Heart left ventricle (tissue), 13 donors: ENCODE data around the gene TBX4.

Experiments used
- POLR2A ChIP-seq, 2 donors: fragments of 450-650 bp; IDR thresholded peaks; one replicate each; pipeline ENCODE4 v1.6.1; 2017; ENCODE audit warnings: antibody characterized with exemption in 2 of 2, mild to moderate bottlenecking in 2 of 2, moderate library complexity in 2 of 2
- TF ChIP-seq, protein P1 (sequence below), 12 donors: fragments of 200-600 bp; sonication (generic) in 4 of 12; IDR thresholded peaks; one replicate each; pipeline versions ENCODE4 v1.5.0 to v1.8.0; 2018 to 2022; ENCODE audit warnings: antibody characterized with exemption in 12 of 12, mild to moderate bottlenecking in 5 of 12
- donor health status: ischemic (EF 13 %, LVEDD 7.1; RV severe dilation, severe dysfunction).
- donor health status: DM: no; HTN: yes; CAD: no.
- donor health status: DM: no; HTN: no; CAD: no.
- donor health status: ischemic (EF 25% LVEDD 6.9; RV normal size, moderate dysfunction).
- donor health status: ischemic (EF 25% LVEDD 5.7; RV mildly dilated, moderate dysfunction).
- donor health status: ischemic (EF 35%, LVEDD 5.7; RV mildly dilated, moderate dysfunction).
- donor health status: nonischemic (EF 11% LVEDD 7.7; RV severe dilation, severe dysfunction).
- donor health status: DM: yes; HTN: yes; CAD: no.
- donor health status: PGD.
- donor health status: ischemic (EF 29% LVEDD 5.4; RV normal size, mild dysfunction).
- donor health status: nonischemic (EF 23%, LVEDD 6.1; RV moderate dilation, normal function).

DNA sequence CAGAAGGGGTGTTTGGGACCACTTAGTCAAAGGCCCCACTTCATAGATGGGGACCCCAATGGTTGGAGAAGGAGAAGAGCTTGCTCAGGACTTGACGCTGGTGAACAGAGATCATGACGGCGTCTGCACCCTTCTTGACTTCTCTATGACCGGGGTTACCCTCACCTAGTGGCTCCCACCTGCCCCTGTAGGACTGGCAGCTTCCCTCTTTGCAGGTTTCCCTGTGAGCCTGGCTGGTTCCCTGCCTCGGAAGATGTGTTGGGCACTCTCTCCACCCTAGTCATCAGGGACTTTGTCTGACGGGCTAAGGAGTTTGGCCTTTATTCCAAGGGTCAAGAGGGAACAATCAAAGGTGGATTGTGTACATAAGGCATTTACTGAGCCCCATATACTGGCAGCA, 22.7 kb downstream of the TBX4 start:
- no peak for TF ChIP-seq POLR2A (IDR thresholded peaks at IDR 0.05)
- TF ChIP-seq, protein P1, sequence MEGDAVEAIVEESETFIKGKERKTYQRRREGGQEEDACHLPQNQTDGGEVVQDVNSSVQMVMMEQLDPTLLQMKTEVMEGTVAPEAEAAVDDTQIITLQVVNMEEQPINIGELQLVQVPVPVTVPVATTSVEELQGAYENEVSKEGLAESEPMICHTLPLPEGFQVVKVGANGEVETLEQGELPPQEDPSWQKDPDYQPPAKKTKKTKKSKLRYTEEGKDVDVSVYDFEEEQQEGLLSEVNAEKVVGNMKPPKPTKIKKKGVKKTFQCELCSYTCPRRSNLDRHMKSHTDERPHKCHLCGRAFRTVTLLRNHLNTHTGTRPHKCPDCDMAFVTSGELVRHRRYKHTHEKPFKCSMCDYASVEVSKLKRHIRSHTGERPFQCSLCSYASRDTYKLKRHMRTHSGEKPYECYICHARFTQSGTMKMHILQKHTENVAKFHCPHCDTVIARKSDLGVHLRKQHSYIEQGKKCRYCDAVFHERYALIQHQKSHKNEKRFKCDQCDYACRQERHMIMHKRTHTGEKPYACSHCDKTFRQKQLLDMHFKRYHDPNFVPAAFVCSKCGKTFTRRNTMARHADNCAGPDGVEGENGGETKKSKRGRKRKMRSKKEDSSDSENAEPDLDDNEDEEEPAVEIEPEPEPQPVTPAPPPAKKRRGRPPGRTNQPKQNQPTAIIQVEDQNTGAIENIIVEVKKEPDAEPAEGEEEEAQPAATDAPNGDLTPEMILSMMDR (IDR thresholded peaks at IDR 0.05), result no peak
